ENCODE results near the gene DEK.

DNA sequence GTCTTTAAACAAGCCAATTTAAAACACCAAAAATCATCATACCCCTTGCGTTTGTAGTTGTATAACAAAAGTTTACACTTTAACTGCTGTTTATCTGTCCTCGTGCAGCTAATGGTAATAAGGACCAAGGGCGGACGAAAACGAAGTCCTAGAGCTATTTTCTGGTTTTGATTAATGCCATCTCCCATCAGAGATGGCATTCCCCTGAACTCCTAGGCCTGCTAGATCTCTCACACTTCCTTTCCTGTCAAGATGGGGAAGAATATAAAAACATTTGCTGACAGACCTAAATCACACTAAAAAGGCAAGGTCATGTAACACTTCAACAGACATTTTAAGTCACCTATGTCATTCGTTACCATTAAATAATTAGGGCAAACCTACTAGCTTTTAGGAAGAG, 9.5 kb downstream of the DEK start:
- no peak for TF ChIP-seq SUZ12 (IDR thresholded peaks at IDR 0.05; ENCODE audit: extremely low read depth, insufficient read depth, insufficient read length)
- TF ChIP-seq ZNF274 (IDR thresholded peaks at IDR 0.05; ENCODE audit: low read depth, low read length), result no peak

Data from NT2/D1 (cell line).